Measurements from ENCODE around the gene MID1IP1.

Gene MID1IP1

GRCh38 chrX:38816155-38816554 lies 14.9 kb downstream of the MID1IP1 start:
- DNase-seq (ENCODE audit: low read depth) = no peak

- no peak for DNase-seq (ENCODE audit: low read depth)
These were observed 15.9 kb downstream of the MID1IP1 start for GRCh38 chrX:38817004-38817703.

- no peak for DNase-seq (ENCODE audit: low read depth)
These were observed 17.9 kb downstream of the MID1IP1 start for GRCh38 chrX:38819163-38819562.

GRCh38 chrX:38819709-38820108 lies 18.4 kb downstream of the MID1IP1 start:
- DNase-seq (ENCODE audit: low read depth) = no peak

GRCh38 chrX:38820751-38821150 lies 19.5 kb downstream of the MID1IP1 start:
- no peak for DNase-seq (ENCODE audit: low read depth)

GRCh38 chrX:38824176-38824575 lies 22.9 kb downstream of the MID1IP1 start:
- DNase-seq (ENCODE audit: low read depth) = no peak

GRCh38 chrX:38831949-38832348 lies 30.7 kb downstream of the MID1IP1 start:
- no peak for DNase-seq (ENCODE audit: low read depth)

- no peak for DNase-seq (ENCODE audit: low read depth)
These were observed 36.1 kb downstream of the MID1IP1 start for GRCh38 chrX:38837389-38837788.

GRCh38 chrX:38839277-38839676 lies 38.0 kb downstream of the MID1IP1 start:
- no peak for DNase-seq (ENCODE audit: low read depth)

GRCh38 chrX:38839944-38840343 lies 38.7 kb downstream of the MID1IP1 start:
- no peak for DNase-seq (ENCODE audit: low read depth)

- DNase-seq (ENCODE audit: low read depth) = no peak
These were observed 40.5 kb downstream of the MID1IP1 start for GRCh38 chrX:38841750-38842149.

GRCh38 chrX:38845426-38845825 lies 44.2 kb downstream of the MID1IP1 start:
- no peak for DNase-seq (ENCODE audit: low read depth)

- no peak for DNase-seq (ENCODE audit: low read depth)
These were observed 46.1 kb downstream of the MID1IP1 start for GRCh38 chrX:38847206-38847902.

GRCh38 chrX:38847903-38848230 lies 46.6 kb downstream of the MID1IP1 start:
- no peak for DNase-seq (ENCODE audit: low read depth)

GRCh38 chrX:38848671-38849455 lies 47.6 kb downstream of the MID1IP1 start:
- no peak for DNase-seq (ENCODE audit: low read depth)

GRCh38 chrX:38850807-38851544 lies 49.7 kb downstream of the MID1IP1 start:
- no peak for DNase-seq (ENCODE audit: low read depth)

- DNase-seq (ENCODE audit: low read depth) = no peak
These were observed 53.0 kb downstream of the MID1IP1 start for GRCh38 chrX:38854305-38854704.

All from non-pigmented ciliary epithelial cell (primary cell).